GM12892 (cell line): ENCODE measurements around the gene GRK1.

Experiments
- DNase-seq: peaks from one replicate; pipeline ENCODE4 v3.0.0; 2011; ENCODE audit not compliant: insufficient read length
- FAIRE-seq: peaks from 2 replicates; lab custom pipeline; 2011; peaks lifted over from hg19 to GRCh38; lab: Jason Lieb, UNC
- POLR2A ChIP-seq: IDR thresholded peaks from 2 replicates; pipeline ENCODE4 v1.6.1; 2011; ENCODE audit warnings: low read depth, low read length, control low read depth
- POLR2AphosphoS5 ChIP-seq: IDR thresholded peaks from 2 replicates; pipeline ENCODE4 v1.6.1; 2011; ENCODE audit warnings: low read depth, low read length, control low read depth
- TAF1 ChIP-seq: IDR thresholded peaks from 2 replicates; pipeline ENCODE4 v1.6.1; 2011; ENCODE audit warnings: low read depth, mild to moderate bottlenecking, control low read depth, low read length, borderline replicate concordance

Gene GRK1

DNA sequence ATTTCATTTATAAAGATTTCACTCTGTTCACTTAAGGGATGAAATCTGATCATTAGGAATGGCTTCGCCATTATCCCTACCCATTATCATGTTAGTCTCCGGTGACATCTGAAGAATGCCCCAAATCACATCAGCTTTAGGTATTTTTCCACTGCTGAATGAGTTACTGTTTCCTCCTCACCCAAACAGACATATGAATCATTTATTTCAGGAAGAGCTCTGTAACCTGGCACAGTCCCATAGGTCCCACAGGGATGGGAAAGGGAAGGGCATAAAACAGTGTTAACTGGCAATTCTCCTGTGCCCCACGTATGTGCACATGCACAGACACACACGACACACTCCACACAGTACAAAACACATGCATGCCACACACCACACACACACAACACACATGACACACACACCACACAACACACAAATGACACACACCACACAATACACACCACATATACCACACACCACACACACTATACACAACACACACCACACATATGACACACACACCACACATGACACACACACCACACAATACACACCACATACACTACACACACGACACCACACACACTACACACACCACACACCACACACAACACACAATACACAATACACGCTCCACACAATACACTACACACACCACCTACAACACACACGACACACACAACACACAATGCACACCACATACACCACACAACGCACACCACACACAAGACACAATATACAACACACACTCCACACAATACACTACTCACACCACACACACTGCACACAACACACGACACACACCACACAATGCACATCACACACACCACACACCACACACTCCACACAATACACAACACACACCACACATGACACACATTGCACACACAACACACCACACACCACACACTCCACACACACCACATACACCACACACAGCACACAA lies 107.4 kb downstream of the GRK1 start:
- no peak for DNase-seq
- FAIRE-seq = peak; percentile 58
- no peak for TF ChIP-seq POLR2AphosphoS5
- TF ChIP-seq TAF1 = no peak
- TF ChIP-seq POLR2A = no peak

DNA sequence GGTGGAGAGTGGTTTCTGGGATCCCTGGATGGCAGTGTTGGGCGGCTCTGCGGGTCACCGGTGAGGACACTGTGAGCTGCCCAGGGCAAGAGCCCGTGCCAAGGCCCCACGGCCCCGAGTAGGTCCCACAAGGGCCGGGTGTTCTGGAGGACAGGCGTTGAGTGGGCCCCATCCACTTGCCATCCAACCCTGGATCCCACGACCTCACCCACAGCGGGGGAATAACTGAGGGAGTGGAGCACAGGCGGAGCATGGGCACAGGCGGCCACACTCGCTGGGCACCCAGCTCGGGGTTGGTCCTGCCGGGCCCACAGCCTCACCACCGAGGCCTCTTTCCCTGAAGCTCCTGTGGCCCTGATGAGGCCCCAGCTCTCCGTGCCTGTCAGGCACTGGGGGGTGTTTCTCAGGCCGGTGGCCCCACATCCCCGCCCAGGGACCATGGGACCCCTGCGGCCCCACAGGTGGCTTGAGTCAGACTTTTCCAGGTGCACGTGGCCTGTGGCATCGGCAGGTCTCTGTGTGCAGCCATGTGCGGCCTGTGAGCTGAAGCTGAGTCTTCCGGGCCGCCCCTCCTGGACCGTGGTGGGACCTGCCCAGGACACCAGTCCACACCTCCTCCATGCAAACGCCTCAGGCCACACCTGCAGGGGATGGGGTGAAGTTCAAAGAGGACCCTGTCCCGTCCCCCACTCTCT lies 108.6 kb downstream of the GRK1 start:
- TF ChIP-seq TAF1 (no peak), POLR2AphosphoS5 (no peak), POLR2A (no peak)
- FAIRE-seq = no peak

DNA sequence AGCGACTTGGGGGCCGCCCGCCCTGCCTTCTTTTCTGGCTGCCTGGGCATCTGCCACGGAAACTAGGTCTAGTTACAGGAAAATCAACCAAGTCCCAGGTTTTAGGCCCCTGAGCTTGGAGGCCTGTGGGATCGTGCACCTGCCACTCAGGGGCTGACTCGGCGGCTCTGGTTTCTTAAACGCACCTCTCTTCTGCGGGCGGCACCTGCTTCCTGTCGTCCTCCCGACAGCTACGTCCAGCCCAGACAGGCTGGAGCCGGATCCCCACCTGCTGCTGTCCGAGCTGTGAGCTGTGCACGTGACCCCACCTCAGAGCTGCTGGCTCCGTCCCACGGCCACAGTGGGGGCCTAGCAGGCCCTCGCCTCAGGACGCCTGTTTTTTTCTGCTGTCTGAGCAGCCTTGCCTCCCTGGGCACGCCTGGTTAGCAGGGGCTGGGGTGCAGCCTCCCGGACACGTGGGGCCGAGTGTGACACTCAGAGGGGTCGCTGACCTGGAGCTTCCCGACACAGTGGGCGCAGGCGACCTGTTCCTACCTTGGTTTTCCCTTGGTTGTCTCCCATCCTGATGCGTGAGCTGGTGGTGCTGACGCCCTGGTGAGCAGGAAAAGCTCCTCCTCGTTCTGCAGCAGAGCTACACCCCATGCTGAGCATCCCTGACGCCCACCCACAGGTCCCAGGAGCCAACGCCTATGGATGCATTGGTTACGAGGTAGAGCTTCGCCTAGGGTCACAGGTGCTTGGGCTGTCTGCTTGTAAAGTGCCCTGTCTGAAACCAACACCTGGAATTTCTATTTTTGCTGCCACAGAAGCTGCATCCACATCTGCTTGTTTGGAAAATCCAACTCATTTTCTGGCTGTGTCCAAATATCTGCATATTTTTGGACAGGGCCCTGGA lies 109.5 kb downstream of the GRK1 start:
- TF ChIP-seq POLR2AphosphoS5 (no peak), TAF1 (no peak), POLR2A (no peak)
- no peak for DNase-seq
- no peak for FAIRE-seq

More for the DNA sequence above, 108.6 kb downstream of the GRK1 start:
- DNase-seq = no peak

DNA sequence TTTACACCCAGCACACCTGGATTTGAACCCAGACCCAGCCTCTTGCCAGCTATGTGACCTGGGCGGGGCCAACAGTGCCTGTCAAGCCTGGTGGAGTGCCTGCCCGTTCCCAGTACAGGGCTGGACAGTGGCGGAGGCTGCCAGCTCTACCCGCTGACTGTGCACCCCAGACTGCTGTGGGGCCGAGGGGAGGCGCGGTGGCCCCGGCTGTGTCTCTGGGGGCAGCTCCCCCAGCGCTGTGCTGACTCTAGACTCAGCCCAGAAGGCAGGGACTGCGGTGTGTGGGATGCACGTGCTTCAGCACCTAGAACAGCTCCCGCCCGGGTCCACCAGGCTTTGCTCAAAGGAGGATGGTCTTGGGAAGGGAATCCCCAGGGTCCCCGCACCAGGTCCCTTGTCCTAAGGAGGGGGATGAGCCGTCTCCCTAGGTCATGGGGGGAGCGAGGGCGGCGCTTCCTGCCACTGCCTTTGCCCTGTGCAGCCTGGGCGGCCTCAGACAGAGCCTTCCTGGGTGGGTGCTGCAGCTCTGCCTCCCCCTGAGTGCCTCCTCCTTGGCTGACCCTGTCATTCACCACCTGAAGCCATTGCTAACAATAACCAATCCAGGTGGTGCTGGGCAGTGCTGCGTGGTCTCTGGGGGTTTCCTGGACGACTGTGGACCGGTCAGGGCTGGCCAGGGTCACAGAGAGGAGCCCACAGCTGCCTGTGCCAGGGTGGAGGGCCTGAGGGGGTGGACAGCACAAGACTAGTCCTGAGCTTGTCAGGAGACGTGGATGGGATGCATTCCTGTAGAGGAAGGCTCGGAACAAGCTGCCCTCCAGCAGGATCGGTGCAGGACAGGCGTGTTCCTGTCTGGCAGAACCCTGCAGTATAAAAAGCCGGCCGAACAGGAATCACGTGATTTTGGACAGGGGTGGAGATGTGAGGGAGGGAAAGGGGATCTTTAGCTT lies 110.6 kb downstream of the GRK1 start:
- FAIRE-seq = no peak
- no peak for TF ChIP-seq TAF1
- no peak for TF ChIP-seq POLR2A
- TF ChIP-seq POLR2AphosphoS5 = no peak
- no peak for DNase-seq

DNA sequence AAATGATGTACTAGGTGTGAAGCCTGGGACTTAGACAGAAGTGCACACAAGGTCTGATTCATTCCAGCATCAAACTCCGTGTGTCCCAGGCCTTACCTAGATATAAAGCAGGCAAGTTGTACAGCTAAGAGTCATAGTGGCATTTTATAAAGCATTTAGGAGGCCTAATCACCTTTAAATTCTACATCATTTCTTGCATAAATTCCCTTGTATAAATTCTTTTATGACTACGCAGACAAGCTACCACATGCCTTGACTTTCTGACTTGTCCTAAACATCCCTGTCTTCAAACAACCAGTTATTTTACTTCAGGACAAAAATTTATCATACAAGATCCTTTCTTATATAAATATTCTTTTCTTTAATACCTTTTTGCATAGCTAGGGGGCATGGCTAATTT lies 114.6 kb downstream of the GRK1 start:
- TF ChIP-seq POLR2A (no peak), POLR2AphosphoS5 (no peak), TAF1 (no peak)
- FAIRE-seq = no peak
- DNase-seq = no peak

DNA sequence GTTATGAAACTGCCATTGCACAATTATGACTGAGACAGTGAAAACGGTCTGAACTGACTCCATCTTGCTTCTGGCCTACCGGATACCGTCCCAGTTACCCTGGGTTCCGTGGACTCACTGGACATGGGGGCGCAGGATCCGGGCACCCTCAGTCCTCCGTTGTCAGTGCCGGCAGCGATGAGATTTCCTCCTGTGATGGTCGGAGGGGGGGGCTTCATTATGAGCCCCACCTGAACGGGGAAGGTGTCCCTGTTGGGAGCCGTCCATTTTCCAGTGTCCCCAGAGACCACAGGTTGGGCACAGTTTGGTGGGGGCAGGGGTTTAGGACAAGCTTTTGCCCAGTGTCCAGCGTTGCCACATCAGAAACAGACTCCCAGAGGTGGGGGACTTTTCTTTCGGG lies 115.5 kb downstream of the GRK1 start:
- TF ChIP-seq TAF1 (no peak), POLR2A (no peak), POLR2AphosphoS5 (no peak)
- FAIRE-seq (no peak), DNase-seq (no peak)

DNA sequence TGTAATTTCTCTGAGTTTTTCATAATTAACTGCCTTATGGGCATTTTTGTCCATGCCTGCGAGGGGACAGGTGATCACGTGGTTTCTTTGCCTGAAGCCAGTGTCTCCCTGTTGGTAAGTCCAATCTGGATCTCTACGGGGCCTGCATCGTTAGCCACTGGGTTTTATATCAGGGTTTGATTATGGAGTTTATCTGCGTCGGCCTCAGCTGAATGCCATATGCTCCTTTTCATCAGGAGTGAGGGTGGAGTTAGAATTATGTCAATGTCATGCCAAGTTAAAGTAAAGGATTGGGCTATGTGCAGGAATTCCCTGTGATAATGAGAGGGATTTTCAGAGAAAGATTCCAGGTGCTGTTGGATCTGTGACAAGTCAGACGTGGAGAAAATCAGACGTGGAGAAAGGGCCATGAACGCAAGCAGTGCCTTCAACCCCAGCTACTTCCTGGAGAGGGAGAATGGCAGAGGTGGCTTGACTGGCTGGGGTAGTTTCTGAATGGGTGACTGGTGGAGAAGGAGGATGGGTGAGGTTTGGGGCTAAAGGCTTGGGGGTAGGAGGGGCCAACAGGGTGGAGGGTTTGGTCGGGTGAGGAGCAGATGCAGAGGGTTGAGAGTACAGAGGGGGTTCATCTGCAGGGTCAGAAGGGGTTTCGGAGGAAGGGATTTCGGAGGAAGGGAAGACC lies 116.3 kb downstream of the GRK1 start:
- TF ChIP-seq POLR2A = no peak
- no peak for TF ChIP-seq POLR2AphosphoS5
- TF ChIP-seq TAF1 = no peak
- DNase-seq (no peak), FAIRE-seq (no peak)

DNA sequence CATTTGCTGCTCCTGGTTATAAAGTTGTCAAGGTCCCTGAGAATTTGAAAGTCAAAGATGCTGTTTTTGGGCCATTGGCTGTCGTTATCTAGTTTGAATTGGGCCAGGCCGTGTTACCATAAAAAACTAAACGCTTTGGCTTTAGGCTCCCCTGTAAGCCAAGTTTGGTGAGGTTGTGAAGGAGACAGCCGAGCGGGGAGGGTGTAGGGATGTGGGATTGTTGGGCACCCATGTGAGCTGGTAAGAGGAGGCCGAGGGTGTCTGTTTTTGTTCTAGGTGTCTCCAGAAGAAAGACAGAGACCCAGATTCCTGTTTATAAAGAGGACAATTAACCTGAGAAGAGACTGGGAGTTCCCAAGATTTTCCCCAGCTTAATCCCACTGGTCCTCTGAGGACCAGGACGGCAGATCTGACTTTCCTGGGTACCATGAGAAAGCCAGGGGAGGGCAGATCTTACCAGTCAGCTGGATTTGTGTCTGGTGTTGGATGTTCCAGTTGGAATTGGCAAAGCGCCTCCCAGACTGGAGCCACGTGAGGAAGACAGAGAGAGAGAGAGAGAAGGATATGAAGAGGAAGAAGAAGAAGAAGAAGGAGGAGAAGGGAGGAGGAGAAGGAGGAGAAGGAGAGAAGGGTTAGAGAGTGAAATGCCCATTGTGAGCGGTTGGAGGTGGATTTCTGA lies 117.1 kb downstream of the GRK1 start:
- FAIRE-seq = no peak
- TF ChIP-seq POLR2AphosphoS5 (no peak), POLR2A (no peak), TAF1 (no peak)
- no peak for DNase-seq

DNA sequence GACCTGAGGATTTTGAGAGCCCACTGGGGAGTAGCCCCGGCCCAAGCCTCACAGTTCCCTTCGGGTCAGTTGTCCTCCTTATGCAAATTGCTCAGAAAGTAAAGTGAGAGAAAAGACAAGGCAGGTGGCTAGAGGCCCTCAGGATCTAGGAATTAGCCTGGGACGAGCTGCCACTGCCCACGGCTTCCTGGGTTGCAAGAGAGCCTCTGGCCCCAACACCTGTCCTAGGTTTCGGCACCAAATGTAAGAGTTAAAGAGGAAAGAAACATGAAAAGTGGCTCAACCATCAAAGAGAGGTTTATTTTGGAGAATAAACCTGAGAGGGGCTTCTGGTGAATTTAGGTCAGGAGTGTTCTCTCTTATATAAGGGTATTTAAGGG lies 117.6 kb downstream of the GRK1 start:
- DNase-seq (no peak), FAIRE-seq (no peak)
- TF ChIP-seq POLR2AphosphoS5 (no peak), POLR2A (no peak), TAF1 (no peak)
